Lower leg skin (tissue), 3 donors: ENCODE results near the gene NES.
"Not testable (repeated sequence)": the region's sequence is repeated elsewhere in the genome, so short reads cannot be mapped to it uniquely, and the experiment has no call there.

Experiments used
- CTCF ChIP-seq, 3 donors: fragments of 450-650 bp; IDR thresholded peaks; one replicate each; pipeline ENCODE4 v1.5.1; 2016; ENCODE audit warnings: antibody characterized with exemption in 3 of 3, mild to moderate bottlenecking in 3 of 3, moderate library complexity in 2 of 3
- POLR2A ChIP-seq, 2 donors: fragments of 450-650 bp; IDR thresholded peaks; one replicate each; pipeline ENCODE4 v1.6.1; 2016 to 2017; ENCODE audit warnings: antibody characterized with exemption in 2 of 2, mild to moderate bottlenecking in 1 of 2, moderate library complexity in 1 of 2

- TF ChIP-seq CTCF, POLR2A (IDR thresholded peaks at IDR 0.05): not testable (repeated sequence)
Measured at GRCh38 chr1:156631152-156631551, 46.1 kb downstream of the NES start.
